Spleen (tissue), 11 donors: ENCODE results near the gene AP4M1. TPM values are rescaled to one million over a fixed set of nuclear protein-coding genes. Genes with fewer than 3 reads are reported as not detected.

Experiments used
- DNase-seq: peaks from one replicate; pipeline ENCODE4 v3.0.0-alpha.2; 2020
- H3K27ac ChIP-seq, 8 donors: fragments of 200-600 bp; sonication (generic) in 7 of 8; 1 replicate in 4 of 8; 2 replicates in 4 of 8; pipeline versions ENCODE4 v1.5.0 to v1.8.0; 2016 to 2021; ENCODE audit warnings: inconsistent platforms in 4 of 8, mild to moderate bottlenecking in 4 of 8, moderate library complexity in 1 of 8
- H3K27me3 ChIP-seq, 7 donors: fragments of 200-600 bp; sonication (generic) in 6 of 7; replicated peaks in 1 of 7; 1 replicate in 4 of 7; 2 replicates in 3 of 7; pipeline versions ENCODE4 v1.5.0 to v1.8.0; 2016 to 2021; ENCODE audit warnings: inconsistent platforms in 3 of 7, mild to moderate bottlenecking in 1 of 7
- H3K36me3 ChIP-seq, 6 donors: fragments of 200-600 bp; sonication (generic) in 5 of 6; 1 replicate in 4 of 6; 2 replicates in 2 of 6; pipeline versions ENCODE4 v1.5.0 to v1.8.0; 2016 to 2021; ENCODE audit warnings: inconsistent platforms in 2 of 6
- H3K4me1 ChIP-seq, 6 donors: fragments of 200-600 bp; sonication (generic) in 5 of 6; 1 replicate in 3 of 6; 2 replicates in 3 of 6; pipeline versions ENCODE4 v1.5.0 to v1.8.0; 2016 to 2021; ENCODE audit warnings: inconsistent platforms in 3 of 6
- H3K4me3 ChIP-seq, 8 donors: fragments of 200-600 bp; sonication (generic) in 7 of 8; 1 replicate in 4 of 8; 2 replicates in 4 of 8; pipeline versions ENCODE4 v1.5.0 to v1.8.0; 2016 to 2021; ENCODE audit warnings: inconsistent platforms in 4 of 8, mild to moderate bottlenecking in 4 of 8, moderate library complexity in 2 of 8
- H3K9me3 ChIP-seq, 8 donors: fragments of 200-600 bp; sonication (generic) in 7 of 8; 1 replicate in 4 of 8; 2 replicates in 4 of 8; pipeline versions ENCODE4 v1.5.0 to v1.8.0; 2016 to 2021; ENCODE audit warnings: inconsistent platforms in 4 of 8
- CTCF ChIP-seq, 11 experiments: fragments of 200-600 bp in 7 of 11; fragments of 450-650 bp in 4 of 11; sonication (generic) in 4 of 11; IDR thresholded peaks in 8 of 11; conservative IDR thresholded peaks in 3 of 11; 1 replicate in 7 of 11; 2 replicates in 4 of 11; pipeline versions ENCODE4 v1.4.0 to v1.8.0; 2016 to 2021; ENCODE audit warnings: antibody characterized with exemption in 11 of 11, inconsistent platforms in 4 of 11, mild to moderate bottlenecking in 1 of 11
- POLR2A ChIP-seq, 3 donors: fragments of 450-650 bp; IDR thresholded peaks; one replicate each; pipeline ENCODE4 v1.5.1; 2017; ENCODE audit warnings: antibody characterized with exemption in 3 of 3, mild to moderate bottlenecking in 1 of 3
- POLR2AphosphoS5 ChIP-seq, 3 donors: sonication (generic); formaldehyde crosslinking; IDR thresholded peaks; one replicate each; pipeline ENCODE4 v1.5.1; 2017; ENCODE audit warnings: antibody characterized with exemption in 3 of 3
- WGBS, 5 donors: extraction: QIAGEN DNeasy Blood & Tissue Kit in 3 of 5; methylation state at CpG; one replicate each; pipeline versions ENCODE4 v1.1.5 to v1.1.7; 2013 to 2018; 5-methylcytosine and 5-hydroxymethylcytosine counted together
- intact Hi-C: fragments of 100-400 bp; cut with DNase I; formaldehyde crosslinking; loops from one replicate; pipeline ENCODE4 v1.15.0; 2023; ENCODE audit warnings: low total_unique reads
- polyA plus RNA-seq, 3 donors: library from polyadenylated mRNA; stranded (reverse); fragments of 200-250 nt; gene quantifications; one replicate each; pipeline ENCODE4 v1.2.1, GENCODE V29; 2013
- total RNA-seq, 7 donors: library from RNA; depleted of rRNA in 3 of 7; stranded (reverse); fragments of >200 nt in 3 of 7; fragmentation: NEBNext Ultra II Directional in 4 of 7; extraction: Animal tissue kit (Norgen Biotek cat#: 25700) in 4 of 7; gene quantifications; one replicate each; pipeline versions ENCODE4 v1.1.0 to v1.2.1, GENCODE V29; 2016 to 2021
- donor health status: healthy with polysubstance abuse.
- donor health status: DM: no; HTN: no; CAD: no; lungs with moderate emphysema.
- donor health status: DM: no; HTN: no; CAD: no.
- donor health status: Bipolar disorder and iron deficiency.
- donor health status: healthy.
- donor health status: DM: no; HTN: no; CAD: no.
- donor health status: DM: yes; HTN: yes; CAD: no.

AP4M1 gene
- total and polyA plus RNA-seq, 10 donors = 8.7 to 18.0 (median 10.2) TPM

GRCh38 chr7:100152937-100153666 lies 51.7 kb downstream of the AP4M1 start:
- WGBS, 5 donors = 89 to 94% (median 91%) methylated on average over 17 to 18 of the region's 18 CpGs
- Histone ChIP-seq H3K4me3 (peak overlapping the region in 1 of 8 donors; percentile 33), H3K9me3 (no peaks in the 10 kb centered on the region), H3K27ac (peak overlapping the region in 7 of 8 donors; percentile 59 to 97 (median 70)), H3K4me1 (peaks cover 33 to 94% (median 85%) of the 10 kb centered on the region in 6 donors), H3K36me3 (peaks cover 0 to 72% (median 37%) of the 10 kb centered on the region in 6 donors), H3K27me3 (no peaks in the 10 kb centered on the region)
- intact Hi-C loops = no loop called here
- TF ChIP-seq POLR2AphosphoS5 (IDR thresholded peaks at IDR 0.05) = peak in 1 of 3 donors; percentile 31
- TF ChIP-seq POLR2A (IDR thresholded peaks at IDR 0.05) = no peak
- peak; percentile 80 for DNase-seq

- TF ChIP-seq POLR2A (IDR thresholded peaks at IDR 0.05) (no peak), POLR2AphosphoS5 (IDR thresholded peaks at IDR 0.05) (peak in 2 of 3 donors; percentile 46 to 63)
- DNase-seq = no peak
- Histone ChIP-seq H3K27ac (peak overlapping the region in 3 of 8 donors; percentile 95 to 97 (median 97)), H3K4me1 (peaks cover 33 to 96% (median 84%) of the 10 kb centered on the region in 6 donors), H3K9me3 (no peaks in the 10 kb centered on the region), H3K4me3 (no peak overlapping the region), H3K27me3 (no peaks in the 10 kb centered on the region), H3K36me3 (peaks cover 0 to 72% (median 37%) of the 10 kb centered on the region in 6 donors)
- intact Hi-C loops = no loop called here
- 77 to 87% (median 86%) methylated on average over 15 to 16 of the region's 16 CpGs for WGBS, 5 donors
Observed at GRCh38 chr7:100153708-100154535, 52.5 kb downstream of the AP4M1 start.

GRCh38 chr7:100154651-100155491 lies 53.4 kb downstream of the AP4M1 start:
- DNase-seq = peak; percentile 79
- intact Hi-C loops = no loop called here
- Histone ChIP-seq H3K4me3 (no peak overlapping the region), H3K9me3 (no peaks in the 10 kb centered on the region), H3K36me3 (peaks cover 0 to 72% (median 37%) of the 10 kb centered on the region in 6 donors), H3K27me3 (no peaks in the 10 kb centered on the region), H3K27ac (peak overlapping the region in 3 of 8 donors; percentile 95 to 97 (median 97)), H3K4me1 (peaks cover 29 to 97% (median 82%) of the 10 kb centered on the region in 6 donors)
- TF ChIP-seq CTCF (IDR thresholded peaks at IDR 0.05 in 8 of 11, conservative IDR thresholded peaks at IDR 0.05 in 3 of 11) (no peak), POLR2AphosphoS5 (IDR thresholded peaks at IDR 0.05) (peak in 2 of 3 donors; percentile 12 to 67)
- WGBS, 5 donors = 78 to 88% (median 86%) methylated on average over 16 to 30 of the region's 30 CpGs

- H3K4me3 ChIP-seq = no peak overlapping the region
- peak overlapping the region in 3 of 8 donors; percentile 95 to 97 (median 97) for H3K27ac ChIP-seq
- TF ChIP-seq CTCF (IDR thresholded peaks at IDR 0.05 in 8 of 11, conservative IDR thresholded peaks at IDR 0.05 in 3 of 11) (no peak), POLR2AphosphoS5 (IDR thresholded peaks at IDR 0.05) (no peak), POLR2A (IDR thresholded peaks at IDR 0.05) (no peak)
- H3K36me3 ChIP-seq = peaks cover 0 to 67% (median 37%) of the 10 kb centered on the region in 6 donors
- 77 to 88% (median 86%) methylated on average over 20 of the region's 20 CpGs for WGBS, 5 donors
- H3K9me3 ChIP-seq = no peaks in the 10 kb centered on the region
- no peaks in the 10 kb centered on the region for H3K27me3 ChIP-seq
- H3K4me1 ChIP-seq = peaks cover 22 to 88% (median 73%) of the 10 kb centered on the region in 6 donors
- peak; percentile 77 for DNase-seq
- intact Hi-C loops = no loop called here
Observed at GRCh38 chr7:100155553-100156317, 54.3 kb downstream of the AP4M1 start.
